B cell (primary cell): ENCODE data around the gene FBN2.

Experiments
- EZH2 ChIP-seq: IDR thresholded peaks from 2 replicates; pipeline ENCODE4 v1.6.1; 2012; ENCODE audit warnings: borderline replicate concordance, low read depth, mild to moderate bottlenecking, moderate library complexity, low read length; ENCODE audit not compliant: insufficient read depth, poor library complexity, severe bottlenecking
- TF ChIP-seq, protein P1 (sequence below): fragments of 200-600 bp; IDR thresholded peaks from one replicate; pipeline ENCODE4 v1.8.0; 2022; ENCODE audit warnings: antibody characterized with exemption, mild to moderate bottlenecking

DNA sequence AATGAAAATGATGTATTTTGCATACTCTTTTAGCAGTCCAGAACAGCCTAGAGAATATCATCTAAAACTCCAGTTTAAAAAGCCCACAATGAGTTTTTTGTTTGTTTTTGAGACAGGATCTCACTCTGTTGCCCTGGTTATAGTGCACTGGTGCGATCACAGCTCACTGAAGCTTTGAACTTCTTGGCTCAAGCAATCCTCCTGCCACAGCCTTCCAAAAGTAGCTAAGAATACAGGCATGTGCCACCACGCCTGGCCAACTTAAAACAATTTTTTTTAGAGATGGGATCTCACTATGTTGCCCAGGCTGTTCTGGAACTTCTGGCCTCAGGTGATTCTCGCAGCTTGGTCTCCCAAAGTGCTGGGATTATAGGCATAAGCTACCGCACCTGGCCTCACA is 175.7 kb downstream of the FBN2 start:
- TF ChIP-seq, protein P1, sequence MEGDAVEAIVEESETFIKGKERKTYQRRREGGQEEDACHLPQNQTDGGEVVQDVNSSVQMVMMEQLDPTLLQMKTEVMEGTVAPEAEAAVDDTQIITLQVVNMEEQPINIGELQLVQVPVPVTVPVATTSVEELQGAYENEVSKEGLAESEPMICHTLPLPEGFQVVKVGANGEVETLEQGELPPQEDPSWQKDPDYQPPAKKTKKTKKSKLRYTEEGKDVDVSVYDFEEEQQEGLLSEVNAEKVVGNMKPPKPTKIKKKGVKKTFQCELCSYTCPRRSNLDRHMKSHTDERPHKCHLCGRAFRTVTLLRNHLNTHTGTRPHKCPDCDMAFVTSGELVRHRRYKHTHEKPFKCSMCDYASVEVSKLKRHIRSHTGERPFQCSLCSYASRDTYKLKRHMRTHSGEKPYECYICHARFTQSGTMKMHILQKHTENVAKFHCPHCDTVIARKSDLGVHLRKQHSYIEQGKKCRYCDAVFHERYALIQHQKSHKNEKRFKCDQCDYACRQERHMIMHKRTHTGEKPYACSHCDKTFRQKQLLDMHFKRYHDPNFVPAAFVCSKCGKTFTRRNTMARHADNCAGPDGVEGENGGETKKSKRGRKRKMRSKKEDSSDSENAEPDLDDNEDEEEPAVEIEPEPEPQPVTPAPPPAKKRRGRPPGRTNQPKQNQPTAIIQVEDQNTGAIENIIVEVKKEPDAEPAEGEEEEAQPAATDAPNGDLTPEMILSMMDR: no peak
- TF ChIP-seq EZH2: no peak
